HG03354 (cell line): Measurements from ENCODE around the gene JKAMP.
"Not testable (repeated sequence)": the region's sequence is repeated elsewhere in the genome, so short reads cannot be mapped to it uniquely, and the experiment has no call there.

Source experiments
- ATAC-seq: cut with Tn5 transposase; IDR thresholded peaks from one replicate; pipeline ENCODE4 v1.9.1; 2021; ENCODE audit warnings: mild to moderate bottlenecking; ENCODE audit not compliant: unreplicated experiment, poor library complexity, severe bottlenecking

The JKAMP gene

GRCh38 chr14:59483819-59484638 lies at the start of gene JKAMP, which contains the start of gene L3HYPDH:
TSS of gene JKAMP (plus strand) at chr14:59484517. CDS start at chr14:59484590, 73 bp downstream.
TSS of gene L3HYPDH (minus strand) at chr14:59484408. CDS start at chr14:59484316, 92 bp downstream.
- ATAC-seq = peak; percentile 89

- no peak for ATAC-seq
These were observed 49.2 kb upstream of the JKAMP start for GRCh38 chr14:59435101-59435500.

GRCh38 chr14:59435987-59436386 lies 48.3 kb upstream of the JKAMP start:
- ATAC-seq = no peak

GRCh38 chr14:59438195-59438647 lies 46.1 kb upstream of the JKAMP start:
- no peak for ATAC-seq

GRCh38 chr14:59439256-59439965 lies 44.9 kb upstream of the JKAMP start:
- ATAC-seq = no peak

GRCh38 chr14:59448673-59449072 lies 35.6 kb upstream of the JKAMP start:
- not testable (repeated sequence) for ATAC-seq

GRCh38 chr14:59450716-59451115 lies 33.6 kb upstream of the JKAMP start:
- ATAC-seq = no peak

- no peak for ATAC-seq
These were observed 32.5 kb upstream of the JKAMP start for GRCh38 chr14:59451849-59452248.

- no peak for ATAC-seq
These were observed 30.2 kb upstream of the JKAMP start for GRCh38 chr14:59454139-59454538.

- no peak for ATAC-seq
These were observed 28.9 kb upstream of the JKAMP start for GRCh38 chr14:59455411-59455810.

GRCh38 chr14:59458486-59458885 lies 25.8 kb upstream of the JKAMP start:
- no peak for ATAC-seq

GRCh38 chr14:59460378-59460777 lies 23.9 kb upstream of the JKAMP start:
- no peak for ATAC-seq

- no peak for ATAC-seq
These were observed 22.4 kb upstream of the JKAMP start for GRCh38 chr14:59461891-59462290.

GRCh38 chr14:59463787-59464485 lies 20.4 kb upstream of the JKAMP start:
- ATAC-seq = peak; percentile 27

- ATAC-seq = peak; percentile 72
These were observed 19.6 kb upstream of the JKAMP start for GRCh38 chr14:59464486-59465315.

GRCh38 chr14:59465316-59466135 lies 18.8 kb upstream of the JKAMP start, which contains the start of gene GPR135:
TSS of gene GPR135 (minus strand) at chr14:59465380. CDS start at chr14:59465226, 154 bp downstream.
- ATAC-seq = peak; percentile 48

GRCh38 chr14:59474172-59474571 lies 10.1 kb upstream of the JKAMP start:
- no peak for ATAC-seq

GRCh38 chr14:59475709-59476108 lies 8.6 kb upstream of the JKAMP start:
- ATAC-seq = no peak
